ENCODE data around the gene MAN1C1.

Gene MAN1C1

GRCh38 chr1:25748531-25749205, 132.1 kb downstream of the MAN1C1 start:
- no peak for DNase-seq (ENCODE audit: low read depth)
- no peak overlapping the region for H3K4me3 ChIP-seq (ENCODE audit: low read depth, low read length)
- TF ChIP-seq, protein P1, sequence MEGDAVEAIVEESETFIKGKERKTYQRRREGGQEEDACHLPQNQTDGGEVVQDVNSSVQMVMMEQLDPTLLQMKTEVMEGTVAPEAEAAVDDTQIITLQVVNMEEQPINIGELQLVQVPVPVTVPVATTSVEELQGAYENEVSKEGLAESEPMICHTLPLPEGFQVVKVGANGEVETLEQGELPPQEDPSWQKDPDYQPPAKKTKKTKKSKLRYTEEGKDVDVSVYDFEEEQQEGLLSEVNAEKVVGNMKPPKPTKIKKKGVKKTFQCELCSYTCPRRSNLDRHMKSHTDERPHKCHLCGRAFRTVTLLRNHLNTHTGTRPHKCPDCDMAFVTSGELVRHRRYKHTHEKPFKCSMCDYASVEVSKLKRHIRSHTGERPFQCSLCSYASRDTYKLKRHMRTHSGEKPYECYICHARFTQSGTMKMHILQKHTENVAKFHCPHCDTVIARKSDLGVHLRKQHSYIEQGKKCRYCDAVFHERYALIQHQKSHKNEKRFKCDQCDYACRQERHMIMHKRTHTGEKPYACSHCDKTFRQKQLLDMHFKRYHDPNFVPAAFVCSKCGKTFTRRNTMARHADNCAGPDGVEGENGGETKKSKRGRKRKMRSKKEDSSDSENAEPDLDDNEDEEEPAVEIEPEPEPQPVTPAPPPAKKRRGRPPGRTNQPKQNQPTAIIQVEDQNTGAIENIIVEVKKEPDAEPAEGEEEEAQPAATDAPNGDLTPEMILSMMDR (conservative IDR thresholded peaks at IDR 0.05; ENCODE audit: low read depth, low read length): no peak

GRCh38 chr1:25750923-25751605, 134.5 kb downstream of the MAN1C1 start:
- TF ChIP-seq, protein P1 (conservative IDR thresholded peaks at IDR 0.05; ENCODE audit: low read depth, low read length): no peak
- no peak overlapping the region for H3K4me3 ChIP-seq (ENCODE audit: low read depth, low read length)
- no peak for DNase-seq (ENCODE audit: low read depth)

- H3K4me3 ChIP-seq (ENCODE audit: low read depth, low read length): no peak overlapping the region
- no peak for DNase-seq (ENCODE audit: low read depth)
- TF ChIP-seq, protein P1 (conservative IDR thresholded peaks at IDR 0.05; ENCODE audit: low read depth, low read length): peak; percentile 2
Observed at GRCh38 chr1:25754470-25755181, 138.0 kb downstream of the MAN1C1 start.

DNA sequence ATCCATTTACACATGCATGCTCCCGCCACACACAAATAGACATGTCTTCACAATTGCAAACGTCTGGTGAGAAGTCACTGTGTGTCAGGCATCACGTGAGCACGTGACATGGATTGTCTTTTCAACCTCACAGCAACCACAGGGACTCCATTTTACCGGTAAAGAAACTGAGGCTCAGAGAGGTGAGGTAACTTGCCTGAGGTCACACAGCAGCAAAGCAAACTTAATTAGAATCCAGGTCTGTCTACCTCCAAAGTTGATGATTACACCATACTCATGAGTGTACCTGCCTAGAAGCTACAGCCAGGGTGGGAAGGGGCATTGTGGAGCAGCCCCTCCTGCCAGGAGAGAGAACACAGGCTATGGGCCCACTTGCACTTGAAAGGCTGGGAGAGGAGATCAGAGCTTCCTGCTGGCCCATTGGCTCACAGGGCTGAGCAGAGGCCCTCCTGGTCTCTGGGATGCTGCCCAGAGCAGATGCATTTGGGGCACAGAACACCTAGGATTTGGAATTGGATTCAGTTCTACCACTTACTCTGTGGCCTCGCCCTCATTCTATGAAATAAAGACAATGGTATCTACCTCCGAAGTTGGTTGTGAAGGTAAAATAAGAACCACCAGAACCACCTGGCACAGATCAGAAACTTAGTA, 139.0 kb downstream of the MAN1C1 start:
- TF ChIP-seq, protein P1 (conservative IDR thresholded peaks at IDR 0.05; ENCODE audit: low read depth, low read length): no peak
- DNase-seq (ENCODE audit: low read depth): no peak
- no peak overlapping the region for H3K4me3 ChIP-seq (ENCODE audit: low read depth, low read length)

DNA sequence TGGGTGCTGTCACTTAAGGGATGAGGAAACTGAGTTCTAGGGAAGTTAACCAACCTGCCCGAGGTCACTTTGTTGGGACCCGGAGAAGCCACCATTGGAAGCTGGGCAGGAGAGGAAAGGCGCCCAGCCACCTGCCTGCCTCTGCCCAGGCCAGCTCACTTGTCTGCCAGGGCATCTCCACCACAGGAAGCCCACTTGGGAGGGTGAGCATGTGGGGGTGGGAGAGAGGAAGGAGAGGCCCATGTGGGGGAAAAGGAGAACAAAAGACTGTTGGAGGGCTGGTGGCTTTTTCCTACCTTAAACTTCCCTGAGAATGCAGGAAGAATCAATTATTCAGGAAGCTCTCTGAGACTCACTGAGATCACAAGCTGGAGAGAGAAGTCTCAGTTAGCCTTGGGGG, 139.6 kb downstream of the MAN1C1 start:
- TF ChIP-seq, protein P1 (conservative IDR thresholded peaks at IDR 0.05; ENCODE audit: low read depth, low read length): no peak
- no peak overlapping the region for H3K4me3 ChIP-seq (ENCODE audit: low read depth, low read length)
- no peak for DNase-seq (ENCODE audit: low read depth)

GRCh38 chr1:25757151-25757845, 140.7 kb downstream of the MAN1C1 start:
- H3K4me3 ChIP-seq (ENCODE audit: low read depth, low read length): no peak overlapping the region
- DNase-seq (ENCODE audit: low read depth): no peak
- TF ChIP-seq, protein P1 (conservative IDR thresholded peaks at IDR 0.05; ENCODE audit: low read depth, low read length): no peak

Measured in choroid plexus epithelial cell (primary cell).